GM19328 (cell line): ENCODE measurements around the gene C6orf89.
"Not testable (repeated sequence)": the region's sequence is repeated elsewhere in the genome, so short reads cannot be mapped to it uniquely, and the experiment has no call there.

ENCODE experiments used
- ATAC-seq: cut with Tn5 transposase; IDR thresholded peaks from one replicate; pipeline ENCODE4 v1.9.1; 2021; ENCODE audit warnings: mild to moderate bottlenecking, moderate library complexity; ENCODE audit not compliant: unreplicated experiment

Gene C6orf89

DNA sequence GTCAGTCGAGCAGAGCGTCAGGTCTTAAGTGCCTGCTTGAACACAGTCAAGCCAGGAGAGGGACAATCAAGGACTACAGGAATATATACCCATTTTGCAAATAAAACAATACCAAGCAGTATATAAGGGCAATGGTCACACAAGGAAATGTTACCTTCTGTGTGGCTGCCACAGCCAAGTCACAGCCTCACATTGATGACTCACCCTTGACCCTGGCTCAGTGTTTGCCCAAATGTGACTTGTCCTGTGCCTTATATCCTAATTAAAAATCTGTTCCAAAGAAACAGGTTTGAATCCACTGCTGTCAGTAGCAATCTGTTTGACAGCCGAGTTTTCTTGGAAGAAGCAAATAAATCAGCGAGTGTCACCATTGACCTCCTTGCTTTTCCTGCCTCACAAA, 34.3 kb downstream of the C6orf89 start:
- ATAC-seq, result no peak

DNA sequence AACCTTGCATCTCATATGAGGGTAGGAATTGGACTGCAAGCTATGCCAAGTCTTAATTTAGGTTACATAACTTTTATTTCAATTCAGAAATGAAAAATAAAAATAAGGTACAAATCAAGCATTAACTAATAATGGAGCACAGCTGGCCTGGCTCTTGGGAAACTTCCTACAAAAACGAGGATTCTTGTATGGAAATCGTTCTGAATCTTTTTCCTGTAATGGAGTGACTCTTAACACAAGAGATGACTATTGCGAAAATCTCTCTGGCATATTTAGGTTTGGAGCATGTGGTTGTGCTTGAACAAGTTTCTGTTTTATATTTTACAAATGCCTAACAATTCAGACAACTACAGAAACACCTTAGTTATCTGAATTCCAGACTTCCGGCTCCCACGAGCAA, 34.8 kb downstream of the C6orf89 start:
- ATAC-seq, result no peak

DNA sequence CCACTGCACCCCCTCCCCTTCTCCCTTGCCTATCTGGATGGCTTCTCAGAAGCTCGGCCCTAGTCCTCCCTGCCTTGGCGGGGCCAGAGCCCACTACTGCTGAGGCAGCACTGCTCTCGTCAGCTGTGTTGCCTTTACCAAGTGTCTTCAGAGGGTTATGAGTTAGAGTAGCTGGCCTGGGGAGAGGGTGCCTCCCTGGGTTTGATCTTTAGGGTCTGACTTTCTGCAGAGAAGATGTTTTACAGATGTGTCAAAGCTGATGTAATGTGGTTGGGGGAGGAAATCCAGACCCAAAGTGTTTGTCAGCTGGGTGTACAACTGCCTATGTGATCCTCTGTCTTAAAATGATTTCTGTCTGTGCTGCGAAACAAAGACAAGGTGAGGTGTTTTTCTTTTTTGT, 38.4 kb downstream of the C6orf89 start:
- ATAC-seq, result no peak

DNA sequence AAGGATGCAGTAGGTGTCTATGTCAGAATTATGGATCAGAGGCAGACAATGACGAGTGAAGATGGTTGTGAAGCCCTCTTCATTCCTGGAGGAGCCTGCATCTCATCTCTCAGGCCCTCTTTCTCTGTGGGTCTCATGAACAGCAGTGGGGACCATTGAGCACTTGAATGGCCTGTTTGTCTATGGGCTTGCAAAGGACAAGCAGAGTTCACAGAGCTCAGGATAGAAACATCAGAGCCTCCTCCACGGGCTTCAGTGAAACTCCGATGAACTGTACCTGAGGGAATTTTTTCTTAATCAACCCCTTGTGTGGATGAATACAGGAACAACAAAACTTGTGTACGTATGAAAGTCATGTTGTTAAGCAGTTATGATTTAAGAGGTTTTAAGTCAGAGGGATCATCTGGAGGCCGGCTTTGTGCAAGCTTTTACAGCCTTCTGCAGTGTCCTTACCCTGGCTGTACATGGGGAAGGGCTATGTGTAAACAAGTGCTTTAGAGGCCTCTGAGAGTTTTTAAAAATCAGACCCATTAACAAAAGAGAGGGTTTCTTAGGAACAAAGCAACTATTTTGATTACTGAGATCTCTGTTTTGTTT, 39.1 kb downstream of the C6orf89 start:
- ATAC-seq, result no peak

DNA sequence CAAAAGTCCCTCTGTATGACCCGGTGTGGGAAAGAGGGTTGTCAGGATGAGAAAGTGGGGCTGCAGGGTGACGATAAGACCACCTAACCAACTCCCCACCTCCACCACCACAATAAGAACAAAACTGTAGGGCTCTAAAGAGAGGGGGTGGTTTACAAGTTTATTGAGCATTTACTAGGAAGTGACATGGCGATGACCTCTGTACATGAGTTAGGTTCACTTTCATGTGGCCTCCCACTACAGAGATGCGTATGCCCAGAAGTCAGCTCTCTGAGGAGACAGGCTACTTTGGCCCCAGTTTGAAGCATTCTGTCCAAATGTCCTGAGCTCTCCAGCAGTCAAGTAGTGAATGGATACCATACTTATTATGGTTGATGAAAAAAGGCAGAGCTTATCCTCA, 40.1 kb downstream of the C6orf89 start:
- no peak for ATAC-seq

DNA sequence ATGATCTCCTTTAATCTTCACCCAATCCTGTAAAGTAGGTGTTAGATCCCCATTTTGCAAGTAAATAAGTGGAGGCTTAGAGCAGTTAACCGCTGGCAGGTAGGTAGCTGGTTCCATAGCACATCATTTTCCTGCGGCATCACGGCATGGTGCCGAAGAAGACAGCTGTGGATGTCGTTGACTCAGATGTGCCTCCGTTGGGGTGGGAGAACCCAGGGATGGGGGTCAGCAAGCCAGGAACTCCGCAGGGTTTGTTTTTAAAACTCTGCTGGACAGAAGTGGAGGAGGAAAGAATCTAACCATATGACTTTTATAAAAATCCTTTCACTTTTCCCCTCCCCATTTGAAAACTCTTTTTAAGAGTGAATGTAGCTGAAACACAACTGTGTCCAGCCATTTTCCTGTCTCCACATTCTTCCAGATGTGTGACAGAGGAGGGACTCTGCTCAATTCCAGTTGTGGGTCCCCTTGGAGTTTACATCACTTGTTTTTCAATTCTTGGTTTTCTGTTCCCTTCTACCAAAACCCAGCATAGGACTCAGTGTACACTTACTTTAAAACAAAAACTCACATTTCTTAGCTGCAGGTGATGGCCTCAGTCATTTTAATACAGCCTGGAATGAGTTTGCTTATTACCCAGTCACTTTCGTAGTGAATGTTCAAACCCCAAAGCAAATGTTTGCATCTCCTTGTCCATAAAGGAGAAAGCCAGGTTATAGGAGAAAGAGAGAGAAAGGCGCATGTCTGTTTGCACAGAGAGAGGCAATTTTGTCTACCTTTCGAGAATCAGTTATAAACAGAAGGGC, 41.2 kb downstream of the C6orf89 start:
- no peak for ATAC-seq

DNA sequence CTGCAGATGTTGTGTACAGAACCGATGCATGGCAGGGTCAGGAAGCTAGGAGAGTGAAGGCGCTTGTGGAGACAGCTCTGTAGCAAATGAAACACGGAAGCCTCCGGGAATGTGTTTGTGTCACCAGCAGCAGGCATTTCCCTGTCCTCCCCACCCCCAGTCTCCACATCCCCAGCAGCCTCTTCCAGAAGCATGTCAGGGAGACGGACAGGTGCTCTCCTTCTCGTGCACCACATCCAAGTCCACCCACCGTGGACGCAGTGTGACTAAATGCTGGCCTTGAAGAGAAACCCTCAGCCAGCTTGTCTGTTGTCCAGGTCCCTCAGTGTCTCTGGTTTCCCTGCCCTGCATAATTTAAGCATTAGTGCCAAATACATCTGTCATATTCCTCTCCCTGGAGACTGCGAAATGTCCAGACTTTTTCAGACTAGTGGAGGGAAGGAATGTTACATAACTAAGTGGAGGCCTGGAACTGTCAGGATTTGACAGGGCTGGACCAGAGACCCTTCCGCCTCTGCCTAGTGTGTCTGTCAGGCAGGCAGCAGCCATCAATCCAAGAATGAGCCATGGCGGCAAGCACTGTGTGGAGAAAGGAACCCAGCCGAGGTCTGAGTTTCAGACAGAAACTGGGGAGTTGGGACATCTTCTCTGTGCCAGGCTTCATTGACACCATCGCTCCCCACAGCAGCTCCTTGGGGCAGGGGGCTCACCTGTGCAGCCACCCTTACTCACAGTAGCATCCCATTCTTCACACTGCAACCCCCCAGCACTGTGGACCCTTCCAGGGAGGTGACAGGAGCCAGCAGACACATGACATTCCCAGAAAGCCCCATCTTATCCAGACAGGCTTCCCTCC, 42.2 kb downstream of the C6orf89 start:
- no peak for ATAC-seq

DNA sequence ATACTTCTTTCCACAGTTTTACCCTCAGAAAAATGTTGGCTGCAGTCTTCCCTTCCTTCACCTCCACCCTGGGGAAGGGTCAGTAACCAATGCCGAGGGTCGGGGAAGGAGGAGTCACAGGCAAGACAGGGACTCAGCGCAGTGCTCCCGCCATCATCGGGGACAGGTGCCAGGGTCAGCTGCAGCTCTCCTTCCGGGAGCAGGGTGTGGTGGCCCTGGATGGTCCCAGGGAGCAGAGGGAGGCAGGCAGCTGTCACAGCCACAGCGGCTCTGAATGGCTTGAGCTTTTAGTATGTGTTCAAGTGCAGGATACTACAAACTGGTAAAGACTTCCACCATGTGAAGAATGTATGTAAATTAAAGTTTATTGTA, 42.8 kb downstream of the C6orf89 start:
- ATAC-seq, result no peak

DNA sequence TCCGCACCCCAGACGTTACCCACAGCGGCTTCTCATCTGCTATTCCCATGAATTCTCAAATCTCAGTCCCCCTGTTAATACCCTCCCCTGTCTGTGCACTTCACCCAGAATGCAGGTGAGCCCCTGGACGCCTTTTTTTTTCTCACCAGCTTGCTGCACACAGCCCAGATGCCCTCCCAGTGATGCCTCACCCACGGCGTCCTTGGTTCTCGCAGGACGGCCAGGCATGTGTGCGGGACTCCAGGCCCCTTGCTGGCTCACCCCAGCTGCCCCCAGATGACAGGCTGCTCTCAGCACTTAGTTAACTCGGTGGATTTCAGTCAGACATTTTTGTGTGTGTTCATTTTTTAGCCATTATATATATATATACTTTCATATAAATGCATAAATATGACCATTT, 43.4 kb downstream of the C6orf89 start:
- no peak for ATAC-seq

DNA sequence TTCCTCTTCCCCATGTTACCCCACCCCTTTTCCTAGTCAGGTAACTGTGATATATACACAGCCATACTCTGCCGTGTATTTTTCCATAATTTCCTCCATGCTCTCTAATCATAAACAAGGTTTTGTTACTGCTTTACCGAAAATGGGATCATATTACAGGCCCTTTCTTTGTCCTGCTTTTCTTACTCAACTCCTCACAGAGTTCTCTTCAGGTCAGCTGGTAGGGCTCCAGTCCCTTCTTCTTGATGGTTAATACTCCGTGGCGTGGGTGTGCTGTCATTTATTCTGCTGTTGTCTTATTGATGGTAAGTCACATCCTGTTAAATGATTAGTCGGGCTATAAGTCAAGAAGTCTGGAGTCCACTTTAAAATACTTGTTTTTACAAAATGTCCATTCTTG, 43.9 kb downstream of the C6orf89 start:
- no peak for ATAC-seq

DNA sequence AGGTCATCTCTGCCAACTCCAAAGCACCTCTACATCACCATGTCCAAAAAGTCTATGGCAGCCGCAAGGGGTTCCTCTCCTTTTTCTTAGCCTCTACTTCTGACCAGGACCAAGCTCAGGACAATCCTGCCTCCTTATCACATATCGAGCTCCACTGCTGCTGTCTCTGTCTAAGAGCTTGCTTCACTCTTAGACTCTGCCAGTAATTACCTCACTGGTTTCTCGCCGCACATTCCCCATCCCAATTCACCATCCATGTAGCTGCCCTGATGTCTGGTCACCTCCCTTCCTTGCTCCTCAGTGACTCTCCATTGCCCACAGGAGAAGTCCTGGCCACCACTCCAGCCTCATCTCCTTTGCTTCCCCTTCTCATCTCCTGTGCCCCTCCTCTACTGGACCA, 44.7 kb downstream of the C6orf89 start:
- ATAC-seq, result no peak

DNA sequence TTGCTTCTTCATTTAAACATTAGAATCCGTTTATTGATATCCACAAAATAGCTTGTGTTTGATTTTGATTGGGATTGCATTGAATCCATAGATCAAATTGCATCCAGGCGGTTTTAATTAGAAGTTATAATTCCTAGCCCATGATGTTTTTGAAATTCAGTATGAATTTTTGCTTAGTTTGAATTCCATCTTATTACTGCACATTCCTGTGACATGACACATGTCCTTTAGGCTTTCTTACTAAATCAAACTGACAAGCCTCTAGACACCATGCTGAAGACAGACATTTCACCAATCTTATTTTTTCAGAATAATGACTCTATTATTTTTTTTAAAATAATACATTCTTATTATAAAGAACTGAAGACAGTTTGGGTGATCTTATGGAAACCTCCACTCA, 47.4 kb downstream of the C6orf89 start:
- ATAC-seq, result no peak

DNA sequence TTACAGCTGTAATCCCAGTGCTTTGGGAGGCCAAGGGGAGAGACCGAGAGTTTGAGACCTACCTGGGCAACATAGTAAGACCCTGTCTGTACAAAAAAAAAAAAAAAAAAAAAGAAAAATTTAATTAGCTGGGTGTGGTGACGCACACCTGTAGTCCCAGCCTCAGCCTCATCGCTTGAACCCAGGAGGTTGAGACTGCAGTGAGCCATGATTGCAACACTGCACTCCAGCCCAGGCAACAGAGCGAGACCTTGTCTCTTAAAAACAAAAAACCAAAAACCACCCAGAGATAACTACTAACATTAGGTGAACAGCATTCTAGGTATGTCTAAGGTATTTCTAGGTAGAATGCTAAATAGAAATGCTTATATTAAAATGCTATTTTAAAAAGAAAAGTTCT, 47.8 kb downstream of the C6orf89 start:
- ATAC-seq, result no peak

DNA sequence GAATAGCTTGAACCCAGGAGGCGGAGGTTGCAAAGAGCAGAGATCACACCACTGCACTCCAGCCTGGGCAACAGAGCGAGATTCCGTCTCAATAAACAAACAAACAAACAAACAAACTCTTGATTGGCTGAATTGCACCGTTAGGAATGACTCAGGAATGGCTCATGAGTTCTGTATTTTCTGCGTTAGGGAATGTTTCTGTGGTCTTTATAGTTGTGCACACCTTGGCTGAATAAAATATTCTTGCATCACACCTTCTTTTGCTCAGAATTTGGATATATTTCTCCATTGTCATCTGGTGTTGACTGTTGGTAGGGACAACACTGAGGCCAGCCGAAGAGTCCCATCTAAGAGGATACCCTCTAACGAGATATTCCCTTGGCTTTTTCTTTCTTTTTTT, 49.1 kb downstream of the C6orf89 start:
- ATAC-seq, result no peak

DNA sequence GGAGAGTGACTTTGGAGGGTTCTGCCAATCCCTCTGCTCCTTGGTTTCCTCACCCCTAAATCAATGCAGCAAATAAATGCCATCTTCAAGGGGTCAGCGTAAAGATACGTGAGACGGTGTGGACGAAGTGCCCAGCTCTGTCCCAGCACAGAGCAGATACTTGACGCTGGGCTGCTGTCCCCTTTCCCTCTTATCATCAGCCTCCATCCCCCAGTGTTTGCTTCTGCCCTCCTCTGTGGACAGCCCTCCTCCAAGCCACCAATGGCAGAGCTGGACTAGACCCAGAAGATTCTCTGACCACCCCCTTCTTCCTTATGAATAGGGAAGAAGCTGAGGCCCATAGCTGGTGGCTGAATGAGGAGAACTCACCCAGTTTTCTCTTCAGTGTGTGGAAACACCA, 51.1 kb downstream of the C6orf89 start:
- ATAC-seq, result no peak

DNA sequence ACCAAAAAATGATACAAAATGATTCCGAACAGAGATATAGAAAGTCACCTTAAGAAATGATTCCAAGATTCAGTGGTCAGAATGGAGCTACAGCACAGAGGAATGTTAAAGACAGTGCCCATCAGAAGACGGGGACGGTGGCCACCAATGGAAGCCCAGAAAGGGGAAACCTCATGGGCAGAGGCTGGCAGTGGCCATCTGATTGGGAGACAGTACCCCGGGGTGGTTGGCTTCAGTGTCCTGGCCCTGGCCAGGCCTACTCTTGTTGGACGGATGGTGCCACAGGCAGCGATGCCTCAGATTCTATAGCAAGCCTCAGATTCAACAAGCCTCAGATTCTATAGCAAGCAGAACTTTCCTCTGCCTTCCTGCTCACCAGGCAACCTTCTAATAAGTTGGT, 52.1 kb downstream of the C6orf89 start:
- ATAC-seq, result no peak

DNA sequence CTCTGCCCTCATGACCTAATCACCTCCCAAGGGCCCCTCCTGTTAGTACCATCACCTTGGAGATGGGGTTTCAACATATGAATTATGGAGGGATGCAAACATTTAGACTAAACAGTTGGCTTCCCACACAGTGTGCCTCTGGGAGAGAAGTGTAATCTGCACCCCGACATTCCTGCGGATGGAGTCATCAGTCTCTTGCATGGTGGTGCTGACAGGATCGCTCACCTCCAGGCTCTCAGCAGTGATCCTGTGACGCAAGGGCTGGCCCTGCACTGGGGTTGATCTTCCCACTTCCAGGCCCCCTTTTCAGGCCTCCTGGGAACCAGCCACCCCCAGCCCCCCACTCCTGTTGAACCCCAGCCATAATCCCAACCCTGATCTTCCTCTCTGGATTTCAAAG, 52.8 kb downstream of the C6orf89 start:
- no peak for ATAC-seq

DNA sequence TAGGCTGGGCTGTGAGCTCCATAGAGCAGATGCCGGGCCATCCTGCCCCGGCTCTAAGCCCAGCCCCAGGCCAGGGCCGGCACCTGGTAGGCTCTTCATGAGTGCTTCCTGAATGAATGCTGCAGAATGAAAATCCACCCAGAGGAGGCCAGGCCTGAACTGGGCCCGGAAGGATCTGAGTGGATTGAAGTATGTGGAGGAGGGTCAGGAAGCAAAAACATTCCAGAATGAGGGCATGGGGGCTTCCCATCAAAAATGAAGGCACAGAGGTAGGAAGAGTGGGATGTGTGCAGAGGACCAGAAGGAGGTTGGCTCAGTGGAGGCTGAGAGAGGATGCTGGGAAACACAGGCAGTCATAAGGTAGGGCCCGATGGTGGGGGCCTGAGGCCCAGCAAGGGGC, 53.3 kb downstream of the C6orf89 start:
- ATAC-seq, result not testable (repeated sequence)

DNA sequence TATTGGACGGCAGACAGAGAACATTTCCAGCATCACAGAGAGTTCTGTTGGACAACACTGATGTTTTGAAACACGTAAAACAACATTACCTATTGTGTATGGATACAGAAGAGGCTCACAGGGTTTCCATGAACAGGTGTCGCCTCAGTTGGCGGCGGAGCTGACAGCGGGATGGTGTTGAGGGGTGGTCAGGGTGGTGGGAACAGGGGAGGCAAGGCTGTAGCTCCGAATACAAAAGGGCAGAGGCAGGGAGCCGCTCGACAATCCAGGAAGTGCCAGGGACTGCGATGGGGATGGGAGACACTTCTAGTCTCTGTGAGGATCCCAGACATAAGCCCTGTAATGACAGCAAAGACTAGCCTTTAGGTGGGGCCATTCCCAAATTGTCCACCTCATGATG, 54.3 kb downstream of the C6orf89 start:
- ATAC-seq, result no peak

DNA sequence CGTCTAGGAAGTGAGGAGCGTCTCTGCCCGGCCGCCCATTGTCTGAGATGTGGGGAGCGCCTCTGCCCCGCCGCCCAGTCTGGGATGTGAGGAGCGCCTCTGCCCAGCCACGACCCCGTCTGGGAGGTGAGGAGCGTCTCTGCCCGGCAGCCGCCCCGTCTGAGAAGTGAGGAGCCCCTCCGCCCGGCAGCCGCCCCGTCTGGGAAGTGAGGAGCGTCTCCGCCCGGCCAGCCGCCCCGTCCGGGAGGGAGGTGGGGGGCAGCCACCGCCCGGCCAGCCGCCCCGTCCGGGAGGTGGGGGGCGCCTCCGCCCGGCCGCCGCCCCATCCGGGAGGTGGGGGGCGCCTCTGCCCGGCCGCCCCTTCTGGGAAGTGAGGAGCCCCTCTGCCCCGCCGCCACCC, 55.8 kb downstream of the C6orf89 start:
- not testable (repeated sequence) for ATAC-seq

DNA sequence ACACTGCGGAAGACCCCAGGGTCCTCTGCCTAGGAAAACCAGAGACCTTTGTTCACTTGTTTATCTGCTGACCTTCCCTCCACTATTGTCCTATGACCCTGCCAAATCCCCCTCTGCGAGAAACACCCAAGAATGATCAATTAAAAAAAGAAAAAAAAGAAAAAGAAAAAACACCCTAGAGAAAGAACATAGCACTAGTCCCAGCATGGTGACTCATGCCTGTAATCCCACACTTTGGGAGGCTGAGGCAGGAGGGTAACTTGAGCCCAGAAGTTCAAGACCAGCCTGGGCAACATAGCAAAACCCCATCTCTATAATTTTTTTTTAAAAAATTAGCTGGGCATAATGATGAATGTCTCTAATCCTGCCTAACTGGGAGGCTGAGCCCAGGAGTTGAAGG, 56.6 kb downstream of the C6orf89 start:
- ATAC-seq, result not testable (repeated sequence)

DNA sequence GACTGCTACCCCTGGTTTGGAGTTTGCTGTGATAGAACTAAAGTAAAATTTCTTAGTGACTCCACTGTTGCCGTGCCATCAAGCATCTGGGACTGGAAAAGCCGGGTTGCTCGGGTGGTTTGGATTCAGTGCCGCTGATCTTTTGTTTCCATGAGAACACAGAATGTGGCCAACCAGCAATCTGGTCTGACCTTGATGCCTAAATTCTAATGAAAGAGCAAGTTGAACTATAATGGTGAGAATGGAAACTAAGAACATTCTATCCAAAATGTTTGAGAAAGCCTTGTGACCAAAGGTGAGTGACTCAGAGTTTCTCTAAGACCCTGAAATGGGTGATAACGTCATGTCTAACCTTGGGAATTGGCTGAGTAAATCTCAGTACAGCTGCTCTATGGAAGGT, 58.9 kb downstream of the C6orf89 start:
- no peak for ATAC-seq
